ENCODE measurements around the gene TRMT1L.
"Not testable (repeated sequence)": the region's sequence is repeated elsewhere in the genome, so short reads cannot be mapped to it uniquely, and the experiment has no call there.

TRMT1L gene

GRCh38 chr1:185156854-185157598 is at the start of gene TRMT1L, which contains the start of gene SWT1:
TRMT1L (minus strand) TSS chr1:185156953; CDS start chr1:185156712, 241 bp downstream.
SWT1 (plus strand) TSS chr1:185157167; CDS start chr1:185160842, 3,675 bp downstream.
- DNase-seq (ENCODE audit: low spot score), result peak; percentile 94
- in situ Hi-C loops (cut with MboI; ENCODE audit: low sequenced_read_pairs, unreplicated experiment), result loop anchor here (10.0 to 25.0 kb wide), 2 partner anchors 170 to 352 kb away; no protein-coding TSS in a partner anchor
- TF ChIP-seq CTCF (IDR thresholded peaks at IDR 0.05; ENCODE audit: borderline replicate concordance, control extremely low read depth, extremely low read depth, insufficient read depth, missing control alignments), result no peak

- no peak for TF ChIP-seq CTCF (IDR thresholded peaks at IDR 0.05; ENCODE audit: borderline replicate concordance, control extremely low read depth, extremely low read depth, insufficient read depth, missing control alignments)
- no peak for DNase-seq (ENCODE audit: low spot score)
- in situ Hi-C loops (cut with MboI; ENCODE audit: low sequenced_read_pairs, unreplicated experiment), result no loop called here
Observed at GRCh38 chr1:185200889-185201288, 44.1 kb upstream of the TRMT1L start.

- DNase-seq (ENCODE audit: low spot score); in situ Hi-C loops (cut with MboI; ENCODE audit: low sequenced_read_pairs, unreplicated experiment): not testable (repeated sequence)
Observed at GRCh38 chr1:185198712-185199111, 42.0 kb upstream of the TRMT1L start.

- no peak for DNase-seq (ENCODE audit: low spot score)
- in situ Hi-C loops (cut with MboI; ENCODE audit: low sequenced_read_pairs, unreplicated experiment), result no loop called here
- no peak for TF ChIP-seq CTCF (IDR thresholded peaks at IDR 0.05; ENCODE audit: borderline replicate concordance, control extremely low read depth, extremely low read depth, insufficient read depth, missing control alignments)
Observed at GRCh38 chr1:185193756-185194155, 37.0 kb upstream of the TRMT1L start.

GRCh38 chr1:185170291-185170848 is 13.6 kb upstream of the TRMT1L start:
- in situ Hi-C loops (cut with MboI; ENCODE audit: low sequenced_read_pairs, unreplicated experiment), result loop anchor here (25.0 kb wide), 1 partner anchor 183 kb away; no protein-coding TSS in a partner anchor
- TF ChIP-seq CTCF (IDR thresholded peaks at IDR 0.05; ENCODE audit: borderline replicate concordance, control extremely low read depth, extremely low read depth, insufficient read depth, missing control alignments), result peak; percentile 82
- DNase-seq (ENCODE audit: low spot score), result peak; percentile 59

- in situ Hi-C loops (cut with MboI; ENCODE audit: low sequenced_read_pairs, unreplicated experiment), result loop anchor here (25.0 kb wide), 1 partner anchor 179 kb away; no protein-coding TSS in a partner anchor
Observed at GRCh38 chr1:185166106-185166505, 9.4 kb upstream of the TRMT1L start.

More at GRCh38 chr1:185166106-185166505, 9.4 kb upstream of the TRMT1L start:
- DNase-seq (ENCODE audit: low spot score), result no peak
- no peak for TF ChIP-seq CTCF (IDR thresholded peaks at IDR 0.05; ENCODE audit: borderline replicate concordance, control extremely low read depth, extremely low read depth, insufficient read depth, missing control alignments)

Data from GM13976 (cell line).